DMS53 (cell line): ENCODE measurements around the gene NAP1L1.

Experiments used
- DNase-seq: peaks from one replicate; lab custom pipeline; 2025; lab: John Stamatoyannopoulos, UW

The NAP1L1 gene

GRCh38 chr12:76020731-76021672 lies 63.5 kb downstream of the NAP1L1 start:
- peak; percentile 81 for DNase-seq

GRCh38 chr12:76020281-76020680 lies 64.2 kb downstream of the NAP1L1 start:
- no peak for DNase-seq

- no peak for DNase-seq
These were observed 65.8 kb downstream of the NAP1L1 start for GRCh38 chr12:76018672-76019071.

- no peak for DNase-seq
These were observed 66.4 kb downstream of the NAP1L1 start for GRCh38 chr12:76018111-76018510.

DNA sequence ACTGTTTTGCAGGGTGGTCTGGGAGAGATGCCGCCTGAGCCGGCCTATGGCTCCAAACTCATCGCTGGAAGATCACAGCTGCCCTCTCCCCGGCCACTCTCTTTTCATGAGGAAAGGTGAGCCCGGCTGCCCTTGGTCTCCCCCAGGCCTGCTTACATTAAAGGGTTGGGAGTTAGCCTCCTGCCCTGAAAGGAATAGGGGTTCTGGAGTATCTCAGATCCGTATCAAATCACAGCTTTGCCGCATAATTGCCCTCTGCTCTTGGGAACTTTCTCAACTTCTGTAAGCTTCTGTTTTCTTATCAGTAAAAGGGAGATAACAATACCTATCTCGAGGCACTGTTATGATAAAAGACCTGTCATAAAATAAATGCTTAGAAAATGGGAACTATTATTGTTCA lies 70.5 kb downstream of the NAP1L1 start:
- DNase-seq = no peak

- DNase-seq = no peak
These were observed 70.9 kb downstream of the NAP1L1 start for GRCh38 chr12:76013603-76014002.

- no peak for DNase-seq
These were observed 71.8 kb downstream of the NAP1L1 start for GRCh38 chr12:76012644-76013043.

DNA sequence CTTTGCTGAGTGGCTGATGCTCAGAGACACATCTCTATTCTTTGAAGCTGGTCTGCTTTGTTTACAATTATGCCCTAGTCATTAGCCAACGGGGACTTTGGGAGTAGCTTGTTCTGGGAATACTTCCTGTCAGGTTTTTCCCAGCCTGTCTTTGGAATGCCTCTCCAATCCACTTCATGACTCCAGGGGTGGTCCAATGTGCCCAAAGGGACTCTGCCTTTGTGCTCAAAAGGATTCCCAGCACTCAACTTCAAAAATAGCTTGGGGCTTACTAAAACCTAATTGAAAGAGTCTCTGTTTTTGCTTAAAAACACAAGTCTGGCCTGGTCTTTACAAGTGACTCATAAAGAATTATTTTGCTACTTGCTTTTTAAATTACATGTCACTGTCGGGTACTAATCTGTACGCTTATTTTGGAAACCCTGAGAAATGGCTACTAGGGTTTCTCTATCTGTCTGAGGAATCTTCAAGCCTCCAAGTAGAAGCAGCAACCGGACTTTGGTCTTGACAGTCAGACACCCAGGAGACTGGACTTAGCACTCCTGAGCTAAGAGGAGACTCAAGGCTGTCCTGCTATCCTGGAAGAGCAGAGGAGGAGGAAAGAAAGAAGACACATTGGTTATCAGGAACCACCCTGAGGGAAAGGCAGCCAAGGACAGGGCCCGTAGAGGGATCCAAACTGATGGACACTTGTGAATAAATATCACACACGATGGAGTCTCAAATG lies 73.6 kb downstream of the NAP1L1 start:
- peak; percentile 41 for DNase-seq

DNA sequence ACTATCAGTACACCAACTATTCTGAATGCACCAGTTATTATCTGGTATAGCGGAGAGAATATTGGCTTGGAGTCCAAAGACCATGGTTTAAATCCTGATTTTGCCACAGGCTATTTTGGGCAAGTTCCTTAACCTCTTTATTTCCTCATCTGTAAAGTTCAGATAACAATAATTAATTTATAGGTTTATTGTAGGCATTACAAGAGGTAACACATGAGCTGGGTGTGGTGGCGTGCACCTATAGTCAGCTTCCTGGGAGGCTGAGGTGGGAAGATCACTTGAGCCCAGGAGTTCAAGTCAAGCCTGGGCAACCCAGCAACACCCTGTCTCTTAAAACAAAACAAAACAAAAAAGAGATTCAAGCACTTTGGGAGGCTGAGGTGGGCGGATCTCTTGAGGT lies 76.1 kb downstream of the NAP1L1 start:
- DNase-seq = no peak

DNA sequence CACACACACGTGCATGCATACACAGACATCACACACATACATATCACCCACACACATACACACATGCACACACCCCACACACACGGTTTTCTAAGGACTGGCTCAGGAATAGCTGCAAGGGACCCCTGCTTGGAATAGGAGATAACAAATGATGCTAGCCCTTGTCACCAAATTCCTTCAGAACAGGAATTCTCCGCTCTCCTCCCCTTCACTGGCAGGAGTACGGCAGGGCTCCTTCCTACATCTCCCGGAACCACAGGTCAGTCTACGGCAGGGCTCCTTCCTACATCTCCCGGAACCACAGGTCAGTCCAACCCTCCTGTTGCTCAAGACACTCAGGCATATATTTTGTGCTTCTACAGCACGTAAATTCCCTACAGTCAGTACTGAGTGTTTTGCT lies 76.8 kb downstream of the NAP1L1 start:
- DNase-seq = no peak

- DNase-seq = peak; percentile 62
These were observed 78.2 kb downstream of the NAP1L1 start for GRCh38 chr12:76006028-76006925.

DNA sequence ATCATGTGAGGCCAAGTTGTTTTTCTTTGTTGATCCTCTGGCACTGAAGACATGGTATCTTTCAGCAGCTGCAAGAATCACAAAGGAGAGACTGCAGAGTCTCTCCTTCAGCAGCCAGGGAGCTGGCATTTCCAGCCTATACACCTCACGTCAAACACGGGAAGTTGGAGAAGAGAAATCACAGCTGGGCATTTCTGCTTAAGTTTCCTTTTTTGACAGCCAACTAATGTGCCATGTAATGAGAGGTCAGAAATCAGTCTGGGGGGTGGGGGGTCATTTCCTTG lies 81.2 kb downstream of the NAP1L1 start:
- no peak for DNase-seq

- no peak for DNase-seq
These were observed 81.7 kb downstream of the NAP1L1 start for GRCh38 chr12:76002598-76003354.

- no peak for DNase-seq
These were observed 86.0 kb downstream of the NAP1L1 start for GRCh38 chr12:75998292-75999063.

DNA sequence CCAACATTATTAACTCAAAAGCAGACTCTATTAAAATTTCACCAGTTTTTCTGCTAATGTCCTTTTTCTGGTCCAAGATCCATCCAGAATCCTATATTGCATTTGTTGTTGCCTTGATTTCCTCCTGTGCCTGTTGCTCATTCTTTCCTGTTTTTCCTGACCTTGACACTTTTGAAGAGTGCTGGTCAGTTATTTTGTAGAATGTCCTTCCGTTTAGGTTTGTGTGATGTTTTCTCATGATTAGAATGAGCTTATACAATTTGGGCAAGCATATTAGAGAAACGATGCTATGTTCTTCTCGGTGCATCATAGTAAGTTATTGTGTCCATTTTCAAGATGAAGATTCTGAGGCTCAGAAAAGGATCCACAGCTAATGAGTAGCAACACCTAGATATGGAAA lies 86.8 kb downstream of the NAP1L1 start:
- no peak for DNase-seq

DNA sequence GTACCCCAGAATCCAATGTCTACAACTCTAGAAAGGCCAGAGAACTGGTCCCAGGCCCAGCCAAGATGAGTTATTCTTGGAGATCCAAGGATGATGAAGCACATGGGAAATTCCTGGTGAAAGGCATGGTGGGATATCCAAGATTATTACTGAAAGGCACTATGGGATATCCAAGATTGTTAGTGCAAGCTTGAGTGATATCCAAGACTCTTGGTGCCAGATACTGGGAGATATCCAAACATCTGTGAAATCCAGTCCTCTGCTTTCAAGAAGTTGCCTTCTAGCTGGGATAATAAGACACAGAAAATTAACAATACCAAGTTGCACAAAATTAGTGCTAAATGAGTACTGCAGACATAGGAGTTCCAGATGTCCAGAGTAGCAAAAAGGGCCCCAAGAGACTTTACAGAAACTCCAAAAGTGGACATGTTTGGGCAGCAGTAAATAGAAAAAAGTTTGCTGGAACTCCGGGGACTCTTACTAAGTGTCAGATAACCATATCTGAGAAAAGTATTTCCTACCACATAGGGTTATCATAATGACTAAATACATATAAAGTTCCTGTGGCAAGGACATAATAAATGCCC lies 87.5 kb downstream of the NAP1L1 start:
- no peak for DNase-seq

DNA sequence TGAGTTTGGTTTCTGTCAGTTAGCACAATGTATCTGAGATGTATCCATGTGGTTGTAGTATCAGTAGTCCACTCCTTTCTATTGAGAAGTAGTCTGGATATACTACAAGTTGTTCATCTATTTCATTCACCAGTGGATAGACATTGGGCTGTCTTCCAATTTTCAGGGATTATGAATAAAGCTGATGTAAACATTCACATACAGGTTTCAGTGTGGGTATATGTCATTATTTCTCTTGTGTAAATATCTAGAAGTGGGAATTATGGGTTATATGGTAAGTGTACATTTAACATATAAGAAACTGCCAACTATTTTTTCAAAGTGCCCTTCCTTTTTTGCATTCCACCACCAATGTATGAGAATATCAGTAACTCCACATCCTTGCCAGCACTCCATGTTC lies 88.8 kb downstream of the NAP1L1 start:
- peak; percentile 38 for DNase-seq

- DNase-seq = no peak
These were observed 90.3 kb downstream of the NAP1L1 start for GRCh38 chr12:75994069-75994740.

DNA sequence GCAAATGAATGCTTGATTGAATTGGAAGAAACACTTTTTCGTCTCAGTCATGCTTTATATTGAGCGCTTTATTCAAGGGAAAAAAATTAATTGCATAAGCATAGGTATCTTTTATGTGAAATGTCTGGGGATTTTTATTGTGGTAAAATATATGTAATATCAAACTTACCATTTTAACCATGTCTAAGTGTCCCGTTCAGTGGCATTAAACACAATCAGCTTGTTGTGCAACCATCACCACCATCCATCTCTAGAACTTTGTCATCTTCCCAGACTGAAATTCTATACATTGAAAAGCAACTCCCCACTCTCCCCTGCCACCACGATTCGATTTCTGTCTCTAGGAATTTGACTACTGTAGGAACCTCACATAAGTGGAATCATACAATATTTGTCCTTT lies 92.7 kb downstream of the NAP1L1 start:
- DNase-seq = no peak
